Endothelial cell of umbilical vein (primary cell): ENCODE measurements around the gene FIGNL2.

Experiments used
- CTCF ChIP-seq, 2 donors: IDR thresholded peaks; 1 replicate in 1 of 2; 2 replicates in 1 of 2; pipeline ENCODE4 v1.5.1; 2011; ENCODE audit warnings: low read length in 2 of 2, mild to moderate bottlenecking in 2 of 2, moderate library complexity in 2 of 2, control low read depth in 1 of 2, inconsistent platforms in 1 of 2, low read depth in 1 of 2; ENCODE audit not compliant: insufficient read depth in 1 of 2; ENCODE audit errors: extremely low read depth in 1 of 2
- EZH2 ChIP-seq: IDR thresholded peaks from 2 replicates; pipeline ENCODE4 v1.6.1; 2012; ENCODE audit warnings: borderline replicate concordance, low read depth, mild to moderate bottlenecking, moderate library complexity, low read length, inconsistent platforms; ENCODE audit not compliant: severe bottlenecking

- TF ChIP-seq CTCF (IDR thresholded peaks at IDR 0.05; ENCODE audit: extremely low read depth in 1 of 2, insufficient read depth in 1 of 2, low read depth in 1 of 2, low read length in 2 of 2) (no peak), EZH2 (no peak)
These were observed 12.5 kb upstream of the FIGNL2 start for GRCh38 chr12:51860986-51861385.
